ENCODE data around the gene GPR78. TPM values are rescaled to one million over a fixed set of nuclear protein-coding genes. Genes with fewer than 3 reads are reported as not detected.
A peak's percentile ranks its signal among the peaks of the same experiment; 100 is the strongest.

Gene GPR78
- total RNA-seq, 1 experiment from 2014 or later, result 3.4 TPM

GRCh38 chr4:8558080-8558960, 21.9 kb upstream of the GPR78 start:
- Histone ChIP-seq H3K23me2 (ENCODE audit: insufficient read length, low read depth, low read length, poor library complexity, severe bottlenecking) (no peaks in the 10 kb centered on the region), H3K23ac (ENCODE audit: insufficient read length, low read depth, low read length) (no peak overlapping the region), H3K27ac (ENCODE audit: insufficient read length, low read depth, low read length) (no peak overlapping the region), H4K5ac (ENCODE audit: insufficient read length, low read depth, low read length) (no peak overlapping the region), H3K4me1 (ENCODE audit: insufficient read depth, low read length) (no peaks in the 10 kb centered on the region), H4K8ac (replicated peaks; ENCODE audit: insufficient read length, low read depth, low read length) (no peak overlapping the region), H3K14ac (ENCODE audit: insufficient read depth, low read length) (no peak overlapping the region), H3K79me2 (ENCODE audit: insufficient read depth, low read length) (no peaks in the 10 kb centered on the region), H4K91ac (ENCODE audit: insufficient read length, low read depth, low read length) (no peak overlapping the region), H2BK12ac (ENCODE audit: insufficient read length, low read depth, low read length) (no peak overlapping the region), H2BK15ac (ENCODE audit: low read depth, low read length) (no peak overlapping the region), H3K56ac (ENCODE audit: insufficient read length, low read depth, low read length) (no peak overlapping the region), H3K4ac (ENCODE audit: low read depth, low read length) (no peak overlapping the region), H3T11ph (ENCODE audit: low read length) (no peak overlapping the region), H3K9me3 (ENCODE audit: control insufficient read depth, low read depth, low read length) (no peaks in the 10 kb centered on the region), H2AFZ (ENCODE audit: low read length) (no peak overlapping the region), H3K4me2 (ENCODE audit: insufficient read depth, insufficient read length, low read length) (no peak overlapping the region), H3K9ac (ENCODE audit: extremely low read depth, insufficient read length, low read length) (no peak overlapping the region), H3K27me3 (ENCODE audit: insufficient read depth, low read length) (no peaks in the 10 kb centered on the region), H4K20me1 (ENCODE audit: control insufficient read depth, insufficient read depth, insufficient read length) (no peaks in the 10 kb centered on the region), H2BK120ac (ENCODE audit: low read depth, low read length, poor library complexity, severe bottlenecking) (no peak overlapping the region), H2BK5ac (ENCODE audit: insufficient read length, low read length) (no peak overlapping the region), H2AK5ac (ENCODE audit: insufficient read length, low read length) (no peak overlapping the region), H3K18ac (ENCODE audit: insufficient read length, low read depth, low read length) (no peak overlapping the region), H3K79me1 (ENCODE audit: insufficient read depth, low read depth, low read length, poor library complexity, severe bottlenecking) (no peaks in the 10 kb centered on the region), H2BK20ac (ENCODE audit: low read depth, low read length, poor library complexity, severe bottlenecking) (no peak overlapping the region)
- no peak for DNase-seq
- WGBS (ENCODE audit: extremely low coverage, insufficient read length, low lambda C conversion rate), result no CpG with 5 or more reads among the region's 21 CpGs
- no peak for TF ChIP-seq CTCF (conservative IDR thresholded peaks at IDR 0.05)
- Mint-ChIP-seq H3K4me3 (no peak overlapping the region), H3K4me1 (peaks cover 41 to 55% of the 10 kb centered on the region in 2 experiments), H3K27ac (peak overlapping the region in 1 of 3 experiments; percentile 68; a peak in 2 of 7 replicates), H3K27me3 (ENCODE audit: low read depth) (no peaks in the 10 kb centered on the region), H3K36me3 (ENCODE audit: insufficient read depth in 1 of 3, low read depth in 3 of 3) (no peaks in the 10 kb centered on the region), H3K9me3 (no peaks in the 10 kb centered on the region; a peak in 1 of 5 replicates)
